DMS53 treated with DMSO at 0.1 percent for 48 hours (cell line): ENCODE data around the gene STXBP6.

Experiments
- DNase-seq: peaks from one replicate; lab custom pipeline; 2025; ENCODE audit not compliant: unreplicated experiment; lab: John Stamatoyannopoulos, UW

Gene STXBP6

DNA sequence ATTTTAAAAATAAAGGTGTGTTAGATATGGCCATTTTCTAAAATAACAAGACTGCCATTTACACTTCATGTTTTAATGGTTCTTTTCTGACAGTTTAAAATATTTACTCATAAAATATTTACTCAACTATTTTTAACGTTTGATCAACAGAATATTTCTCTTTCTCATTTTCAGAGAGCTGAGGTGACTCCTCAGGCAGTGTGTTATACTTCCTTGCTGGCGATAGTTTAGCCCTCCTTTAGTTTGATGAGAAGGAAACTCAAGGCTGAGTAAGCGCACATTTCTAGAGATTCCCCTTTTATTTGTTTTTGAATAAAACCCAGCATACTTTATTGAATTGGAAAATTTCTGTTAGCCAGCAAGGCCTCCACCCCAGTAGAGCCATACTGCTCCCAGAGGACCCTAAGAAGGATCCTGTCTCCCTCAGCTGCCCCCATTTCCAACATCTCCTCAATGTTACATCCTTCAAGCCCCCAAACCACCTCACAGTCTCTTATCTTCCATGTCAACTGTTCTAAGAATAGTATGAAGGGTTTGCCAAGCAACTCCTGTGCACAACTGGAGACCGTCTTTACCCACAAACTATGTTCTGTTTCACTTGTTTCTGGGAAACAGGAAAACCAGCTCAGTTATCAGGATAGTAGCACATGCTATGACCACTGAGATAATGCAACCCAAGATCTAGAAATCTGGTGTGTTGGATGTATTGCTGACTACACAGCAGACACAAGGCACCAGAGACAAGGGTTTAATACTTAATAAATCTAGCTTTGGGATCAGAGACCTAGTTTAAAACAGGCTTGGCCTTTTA, 129.5 kb downstream of the STXBP6 start:
- no peak for DNase-seq

DNA sequence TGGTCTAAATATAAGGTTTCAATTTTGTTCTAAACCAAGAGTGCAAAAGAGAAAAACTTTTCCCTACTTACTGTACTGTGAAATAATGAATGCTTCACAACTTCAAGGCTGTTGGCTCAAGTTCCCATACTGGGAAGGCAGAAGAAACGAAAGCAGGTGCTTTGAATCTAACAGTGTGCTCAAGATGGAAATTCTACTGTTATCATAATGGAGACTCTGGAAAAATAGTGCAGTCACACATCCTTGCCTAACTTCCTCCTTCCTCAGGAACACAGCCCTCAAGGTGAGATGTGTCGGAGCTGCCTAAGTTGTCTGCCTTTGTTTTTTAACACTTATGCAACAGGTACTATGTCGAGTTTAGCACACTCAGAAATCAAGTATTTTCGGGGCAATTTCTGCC, 131.1 kb downstream of the STXBP6 start:
- DNase-seq, result no peak

GRCh38 chr14:24915958-24916595, 133.9 kb downstream of the STXBP6 start:
- DNase-seq, result no peak

DNA sequence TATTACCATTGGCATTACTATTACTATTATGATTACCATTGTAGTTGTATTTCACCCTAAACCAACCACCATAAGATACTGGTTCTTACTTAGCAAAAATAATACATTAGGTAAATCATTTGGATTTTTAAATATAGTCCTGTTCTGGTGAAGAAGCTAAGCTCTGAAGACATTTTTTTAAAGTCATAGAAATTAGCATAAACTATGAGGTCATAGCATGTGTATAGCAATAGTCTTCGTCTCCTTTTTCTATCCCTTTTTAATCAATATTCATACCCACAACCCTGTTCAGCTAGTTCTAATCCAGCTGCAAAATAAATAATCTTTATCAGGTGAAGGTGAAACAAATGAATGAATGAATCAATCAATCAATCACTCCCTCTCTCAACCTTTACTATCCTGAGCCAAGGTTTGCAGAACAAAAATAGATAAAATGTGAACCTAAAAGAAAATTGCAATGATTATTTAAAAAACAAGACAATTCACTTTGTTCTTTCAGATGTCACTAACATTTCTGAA, 134.5 kb downstream of the STXBP6 start:
- DNase-seq, result no peak

DNA sequence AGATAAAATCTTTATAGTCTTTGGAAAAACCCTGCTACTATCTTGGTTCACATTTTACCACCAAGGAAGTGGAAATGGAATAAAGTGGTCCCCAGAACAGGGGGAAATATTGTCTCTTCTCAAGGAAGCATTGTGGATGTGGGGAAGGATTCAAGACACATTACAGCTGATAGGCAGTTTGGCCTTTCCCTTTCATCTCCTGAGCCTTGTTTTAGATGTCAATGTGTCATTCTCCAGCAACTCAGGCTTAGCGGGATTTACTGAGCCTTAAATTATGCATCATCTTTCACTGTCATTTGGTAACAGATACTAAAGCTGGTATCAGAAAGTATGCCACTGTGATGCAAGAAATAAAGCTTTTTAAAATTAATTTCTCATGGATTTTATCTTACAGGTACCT, 136.2 kb downstream of the STXBP6 start:
- DNase-seq, result no peak

GRCh38 chr14:24913021-24913420, 136.9 kb downstream of the STXBP6 start:
- DNase-seq, result no peak

DNA sequence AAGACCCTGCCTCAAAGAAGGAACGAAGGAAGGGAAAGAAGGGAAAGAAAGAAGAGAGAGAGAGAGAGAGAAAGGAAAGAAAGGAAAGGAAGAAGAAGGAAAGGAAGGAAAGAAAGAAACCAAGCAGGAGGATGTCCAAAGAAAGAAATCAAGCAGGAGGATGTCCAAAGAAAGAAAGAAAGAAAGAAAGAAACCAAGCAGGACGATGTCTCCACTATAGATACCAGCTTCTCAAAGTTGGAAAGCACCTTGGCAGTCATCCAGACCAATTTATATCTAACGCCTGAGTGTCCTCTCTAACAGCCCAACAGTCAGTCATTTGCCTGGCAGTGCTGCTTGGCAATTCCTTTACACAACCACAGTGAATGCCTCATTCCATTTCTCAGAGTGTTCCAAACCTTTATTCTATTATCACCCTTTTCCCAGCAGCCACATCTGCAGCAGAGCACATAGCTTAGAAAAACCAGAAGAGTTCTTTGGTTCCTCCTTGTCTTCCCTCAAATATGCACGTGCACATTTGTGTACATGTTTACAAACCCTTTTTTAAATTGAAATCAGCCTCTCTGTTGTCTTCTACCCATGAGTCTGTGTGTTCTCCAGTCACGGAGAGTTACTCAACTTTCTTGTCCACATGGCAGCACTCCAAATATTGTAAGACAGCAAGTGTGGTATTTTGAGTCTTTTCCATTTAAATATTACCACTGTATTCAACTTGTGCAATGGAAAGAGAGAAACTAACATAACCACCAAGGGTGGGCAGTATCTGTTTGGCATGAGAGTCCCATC, 138.4 kb downstream of the STXBP6 start:
- no peak for DNase-seq

GRCh38 chr14:24910408-24910986, 139.4 kb downstream of the STXBP6 start:
- DNase-seq, result no peak

DNA sequence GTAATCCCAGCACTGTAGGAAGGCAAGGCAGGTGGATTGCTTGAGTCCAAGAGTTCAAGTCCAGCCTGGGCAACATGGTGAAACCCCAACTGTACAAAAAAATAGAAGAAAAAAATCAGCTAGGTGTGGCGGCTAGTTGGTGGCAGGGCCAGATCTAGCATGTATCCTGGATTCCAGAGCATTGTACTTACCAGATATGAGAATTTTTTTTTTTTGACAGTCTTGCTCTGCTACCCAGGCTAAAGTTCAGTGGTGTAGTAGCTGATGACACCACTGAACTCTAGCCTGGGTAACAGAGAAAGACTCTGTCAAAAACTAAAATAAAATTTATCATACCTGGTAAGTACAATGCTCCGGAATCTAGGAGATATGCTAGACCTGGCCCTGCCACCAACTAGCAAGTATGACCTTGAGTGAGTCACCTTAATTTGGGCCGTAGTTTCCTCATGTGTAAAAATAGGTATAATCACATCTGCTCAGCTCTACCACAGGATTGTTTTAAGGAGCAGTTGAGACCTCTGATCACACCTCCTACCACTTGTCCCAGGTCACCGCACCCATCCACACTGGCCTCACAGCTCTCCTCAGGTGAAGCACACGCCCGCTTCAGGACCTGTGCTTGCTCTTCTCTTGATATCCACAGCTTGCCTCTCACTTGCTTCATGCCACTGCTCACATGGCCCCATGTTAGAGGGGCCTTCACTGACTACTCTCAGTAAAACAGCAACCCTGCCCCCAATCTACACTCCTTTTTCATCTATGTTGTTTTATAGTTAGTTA, 140.2 kb downstream of the STXBP6 start:
- DNase-seq, result no peak

DNA sequence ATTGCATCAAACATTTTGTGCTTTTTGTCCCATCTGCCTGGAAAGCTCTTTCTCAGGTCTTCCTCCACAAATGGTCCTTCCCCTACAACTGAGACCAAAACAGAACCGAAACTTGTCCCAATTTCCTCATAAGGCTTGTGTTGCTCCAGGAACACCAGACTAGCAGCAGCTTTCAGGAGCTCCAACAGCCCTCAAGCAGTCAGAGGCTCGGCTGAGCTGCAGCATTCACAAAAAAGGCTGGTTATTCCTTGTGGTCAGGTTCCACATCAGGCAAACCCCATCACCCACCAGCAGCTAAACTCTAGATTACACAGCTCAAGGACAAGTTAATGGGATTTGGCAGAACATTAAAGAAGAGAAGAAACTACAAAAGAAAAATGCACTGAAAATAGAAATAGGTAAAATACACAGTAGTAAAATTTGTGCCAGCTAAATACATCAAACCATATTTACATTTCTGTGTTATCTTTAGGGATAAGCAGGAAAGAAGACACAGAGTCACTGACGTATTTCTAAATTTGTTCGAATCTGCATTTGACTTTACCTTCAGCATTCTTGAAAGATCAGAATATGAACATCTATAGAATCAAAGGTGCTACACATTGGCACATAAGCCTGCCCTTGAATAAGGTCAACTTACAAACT, 141.2 kb downstream of the STXBP6 start:
- DNase-seq, result no peak

DNA sequence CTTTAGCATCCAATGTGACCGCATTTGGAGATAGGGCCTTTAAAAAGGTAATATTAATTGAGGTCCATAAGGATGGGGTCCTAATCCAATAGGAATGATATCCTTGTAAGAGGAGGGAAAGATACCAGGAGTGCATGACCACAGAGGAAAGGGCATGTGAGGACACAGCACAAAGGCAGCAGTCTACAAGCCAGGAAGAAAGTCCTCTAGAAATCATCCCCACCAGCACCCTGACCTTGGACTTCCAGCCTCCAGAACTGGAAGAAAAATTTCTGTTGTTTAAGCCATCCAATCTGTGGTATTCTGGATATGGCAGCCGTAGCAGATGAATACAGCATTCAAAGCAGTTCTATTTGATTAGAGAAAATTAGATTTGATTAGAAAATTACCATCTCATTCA, 145.4 kb downstream of the STXBP6 start:
- no peak for DNase-seq

GRCh38 chr14:24903337-24903736, 146.6 kb downstream of the STXBP6 start:
- no peak for DNase-seq

DNA sequence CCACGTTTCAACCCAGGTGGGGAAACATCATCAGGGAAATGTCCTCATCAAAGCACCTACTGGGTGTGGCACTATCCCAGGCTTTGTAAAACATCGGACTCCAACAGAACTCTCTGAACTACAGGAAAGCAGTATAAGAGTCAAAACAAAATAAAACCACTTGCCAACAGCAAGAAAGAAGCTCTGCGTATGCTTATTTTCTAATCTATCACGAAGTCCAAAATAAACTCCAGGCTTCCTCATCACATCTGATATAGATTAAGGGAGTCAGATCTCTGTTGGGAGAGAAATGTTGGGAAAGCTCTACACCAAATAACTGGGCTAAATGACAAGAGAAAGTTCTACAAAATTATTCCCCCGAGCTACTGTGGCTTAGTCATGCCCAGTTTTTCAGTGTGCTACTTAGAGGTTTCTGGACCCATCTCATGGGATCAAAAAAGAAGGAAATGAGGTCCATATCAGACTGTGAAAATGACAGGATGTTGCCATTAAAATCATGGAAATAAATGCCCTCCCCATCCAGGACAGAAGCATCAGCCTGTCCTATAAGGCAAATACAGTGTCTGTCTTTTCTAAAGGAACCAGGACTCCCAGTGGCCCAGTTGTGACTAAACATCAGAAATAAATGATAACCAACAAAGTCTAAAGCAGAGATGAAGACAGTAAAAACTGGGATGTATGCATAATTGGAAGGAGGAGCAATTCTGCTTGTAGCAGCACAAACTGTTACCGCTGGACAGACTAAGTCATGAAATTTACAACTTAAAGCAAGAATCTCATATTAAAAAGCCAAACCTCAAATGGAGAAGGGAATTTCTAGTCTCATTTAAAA, 149.5 kb downstream of the STXBP6 start:
- DNase-seq, result no peak

DNA sequence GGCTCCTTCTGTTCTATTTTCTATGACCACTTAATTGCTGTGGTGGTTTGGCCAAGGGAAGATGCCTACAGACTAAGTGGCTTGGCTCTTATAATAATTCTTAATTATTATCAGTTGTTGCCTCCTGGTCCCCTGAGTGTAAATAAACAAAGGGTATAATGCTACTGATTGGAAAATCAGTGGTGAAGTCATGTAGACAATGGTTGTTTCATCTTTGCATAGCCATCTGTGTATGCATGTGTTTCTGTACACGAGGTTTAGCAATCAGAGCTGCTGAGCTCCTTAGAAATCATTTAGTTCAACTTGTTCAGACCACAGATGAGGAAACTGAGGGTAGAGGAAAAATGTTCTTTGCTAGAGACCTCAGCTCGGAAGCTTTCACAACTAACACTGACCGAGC, 152.2 kb downstream of the STXBP6 start:
- DNase-seq, result no peak

- DNase-seq, result no peak
Measured at GRCh38 chr14:24895622-24896021, 154.3 kb downstream of the STXBP6 start.

DNA sequence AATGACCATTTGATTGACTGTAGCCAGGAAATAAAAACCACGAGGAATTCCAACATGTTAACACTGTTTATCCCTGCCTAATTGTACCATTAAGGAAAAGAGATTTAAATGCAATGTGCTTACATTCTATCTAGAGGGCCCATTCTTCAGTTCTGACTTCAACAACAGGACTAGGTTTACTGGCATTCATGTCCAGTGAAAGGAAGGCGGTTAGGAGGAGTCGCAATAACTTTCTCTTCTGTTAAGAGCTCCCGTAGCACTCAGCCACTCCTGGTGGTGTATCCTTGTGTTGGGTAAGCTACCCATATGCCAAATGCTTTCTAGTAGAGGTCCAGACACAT, 154.7 kb downstream of the STXBP6 start:
- DNase-seq, result no peak

DNA sequence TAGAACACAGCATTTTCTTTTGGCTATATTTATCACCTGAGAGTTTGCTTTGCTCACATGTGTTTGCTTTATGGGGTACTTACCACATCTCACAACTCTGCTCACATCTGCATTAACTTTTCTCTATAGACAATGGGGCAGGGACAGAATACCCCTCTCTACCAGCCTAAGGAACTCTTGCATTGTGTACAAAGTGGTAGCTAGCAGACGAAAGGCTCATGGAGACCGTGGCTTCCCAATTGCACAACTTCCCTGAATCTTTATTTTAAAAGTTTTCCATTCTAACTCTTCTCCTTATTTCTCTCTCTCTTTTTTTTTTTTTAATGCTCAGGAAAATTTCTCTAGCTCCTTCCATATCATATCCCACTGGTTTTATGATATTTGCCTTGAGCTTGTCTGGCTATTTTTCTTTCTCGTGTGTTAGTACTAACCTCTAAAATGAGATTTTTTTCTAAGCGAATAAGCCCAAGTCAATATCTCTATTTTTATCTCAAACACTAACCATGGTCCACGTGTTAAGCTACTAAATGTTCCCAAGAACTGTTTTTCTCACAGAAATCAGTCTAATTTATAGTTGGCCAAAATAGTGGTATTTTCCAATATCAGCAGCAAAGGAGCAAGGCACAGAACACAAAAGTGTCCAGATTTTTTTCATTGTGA, 155.2 kb downstream of the STXBP6 start:
- DNase-seq, result no peak

DNA sequence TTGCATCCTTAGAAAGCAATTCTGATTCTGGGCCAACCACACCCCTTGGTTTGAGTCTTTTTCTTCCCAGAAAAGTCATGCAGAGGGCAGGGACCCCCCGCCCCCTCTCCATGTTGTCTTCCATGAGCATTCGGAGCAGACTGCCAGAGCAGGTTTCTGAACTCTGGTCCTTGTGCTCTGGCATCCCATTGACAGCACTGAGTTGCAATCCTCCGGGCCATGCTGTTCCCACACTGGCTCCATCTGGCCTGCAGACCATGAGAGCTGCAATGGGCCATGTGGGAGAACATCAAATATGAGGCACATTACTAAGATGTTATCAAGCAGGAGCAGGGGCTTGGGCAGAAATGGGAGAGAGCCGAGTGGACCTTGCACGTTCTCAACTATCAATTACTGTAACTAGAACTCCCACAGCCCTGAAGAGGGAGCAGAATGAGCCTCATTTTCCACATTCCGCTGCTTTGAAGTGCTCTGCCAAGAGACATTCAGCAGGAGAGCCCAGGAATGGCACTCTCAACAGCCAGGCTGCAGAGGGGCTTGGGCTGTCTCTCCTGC, 157.4 kb downstream of the STXBP6 start:
- no peak for DNase-seq
